LNCaP clone FGC (cell line): ENCODE measurements around the gene ZNF774.

ENCODE experiments used
- DNase-seq: peaks from one replicate; pipeline ENCODE4 v3.0.0-alpha.2; 2011; ENCODE audit warnings: low read depth
- H3K4me3 ChIP-seq: 2 replicates; pipeline ENCODE4 v1.5.1; 2011; ENCODE audit warnings: mild to moderate bottlenecking, low read depth, low read length, control low read depth
- CTCF ChIP-seq: IDR thresholded peaks from 2 replicates; pipeline ENCODE4 v1.5.1; 2012; ENCODE audit warnings: mild to moderate bottlenecking; ENCODE audit not compliant: control insufficient read depth, insufficient read depth; ENCODE audit errors: extremely low read depth

ZNF774 gene

DNA sequence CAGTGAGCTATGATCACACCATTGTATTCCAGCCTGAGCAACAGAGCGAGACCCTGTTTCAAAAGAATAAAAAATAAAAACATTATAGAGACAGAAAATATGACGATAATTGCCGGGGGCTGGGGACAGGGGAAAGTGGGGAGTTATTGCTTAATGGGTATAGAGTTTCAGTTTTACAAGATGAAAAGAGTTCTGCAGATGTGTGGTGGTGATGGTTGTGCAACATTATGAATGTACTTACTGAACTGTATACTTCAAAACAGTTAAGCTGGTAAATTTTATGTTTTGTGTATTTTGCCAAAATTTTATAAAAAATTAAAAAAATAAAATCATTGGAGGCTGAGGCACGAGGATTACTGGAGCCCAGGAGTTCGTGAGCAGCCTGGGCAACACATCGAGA lies 24.8 kb upstream of the ZNF774 start:
- no peak for TF ChIP-seq CTCF
- DNase-seq, result no peak
- no peak overlapping the region for H3K4me3 ChIP-seq

DNA sequence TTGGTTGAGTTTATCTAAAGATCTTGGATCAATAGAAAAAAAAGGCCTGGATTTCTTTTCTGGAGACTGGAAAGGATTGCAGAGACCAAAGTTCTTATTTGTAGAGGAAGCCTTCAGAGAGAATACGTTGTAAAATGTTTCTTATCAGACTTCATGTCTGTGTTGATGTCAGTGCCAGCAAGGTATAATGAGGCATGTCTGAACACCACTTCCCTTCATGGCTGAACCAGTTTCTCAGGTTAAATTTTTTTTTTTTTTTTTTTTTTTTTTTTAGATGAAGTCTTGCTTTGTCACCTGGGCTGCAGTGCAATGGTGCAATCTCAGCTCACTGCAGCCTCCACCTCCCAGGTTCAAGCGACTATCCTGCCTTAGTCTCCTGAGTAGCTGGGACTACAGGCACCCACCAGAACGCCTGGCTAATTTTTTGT lies 17.8 kb upstream of the ZNF774 start:
- DNase-seq, result peak; percentile 84
- H3K4me3 ChIP-seq, result no peak overlapping the region
- no peak for TF ChIP-seq CTCF

GRCh38 chr15:90336705-90337141 lies 15.4 kb upstream of the ZNF774 start:
- H3K4me3 ChIP-seq, result no peak overlapping the region
- no peak for DNase-seq

DNA sequence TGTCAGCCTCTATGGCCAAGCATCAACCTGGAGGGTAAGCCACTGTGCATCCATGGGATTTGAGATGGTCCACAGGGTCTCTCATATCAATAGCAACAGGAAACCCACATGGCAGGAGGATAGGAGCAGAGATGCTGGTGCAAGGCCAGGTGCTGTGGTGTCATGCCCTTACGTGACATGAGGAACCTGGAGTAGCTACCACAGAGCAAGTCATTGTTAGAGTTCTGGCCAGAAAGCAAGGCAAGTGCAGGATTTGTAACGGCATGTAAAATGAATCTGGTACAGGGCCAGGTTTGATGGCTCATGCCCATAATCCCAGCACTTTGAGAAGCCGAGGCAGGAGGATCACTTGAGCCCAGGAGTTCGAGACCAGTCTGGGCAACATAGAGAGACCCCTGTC lies 14.8 kb upstream of the ZNF774 start:
- no peak for DNase-seq
- no peak for TF ChIP-seq CTCF

More at GRCh38 chr15:90336705-90337141, 15.4 kb upstream of the ZNF774 start:
- TF ChIP-seq CTCF, result no peak

GRCh38 chr15:90338532-90338931 lies 13.6 kb upstream of the ZNF774 start:
- no peak for DNase-seq
- no peak for TF ChIP-seq CTCF
- H3K4me3 ChIP-seq, result no peak overlapping the region

More for the DNA sequence above, 14.8 kb upstream of the ZNF774 start:
- H3K4me3 ChIP-seq, result no peak overlapping the region

- no peak for DNase-seq
- TF ChIP-seq CTCF, result no peak
- no peak overlapping the region for H3K4me3 ChIP-seq
Measured at GRCh38 chr15:90340345-90340744, 11.7 kb upstream of the ZNF774 start.

DNA sequence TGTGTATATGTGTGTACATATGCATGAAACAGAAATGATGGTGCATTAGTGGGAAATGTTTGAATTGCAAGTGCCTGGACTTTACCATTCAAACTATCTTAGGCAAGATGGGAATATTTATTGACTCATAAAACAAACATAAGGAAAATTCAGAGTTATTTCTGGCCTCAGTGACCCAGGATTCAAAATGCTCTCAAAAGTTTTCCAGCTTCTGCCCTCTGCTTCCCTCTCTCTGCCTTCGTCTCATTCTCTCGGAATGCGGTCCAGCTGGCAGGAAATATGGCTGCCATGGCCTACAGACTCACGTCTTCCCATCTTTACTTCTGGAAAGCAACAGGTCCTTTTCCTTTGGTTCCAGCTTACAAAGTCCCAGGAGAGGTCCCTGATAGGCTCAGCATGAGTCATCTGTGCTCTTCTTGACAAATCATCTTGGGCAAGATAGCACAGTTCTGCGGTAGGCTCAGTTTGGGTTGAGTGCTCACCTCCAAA lies 8.7 kb upstream of the ZNF774 start:
- no peak overlapping the region for H3K4me3 ChIP-seq
- DNase-seq, result no peak
- no peak for TF ChIP-seq CTCF
